HepG2 (cell line): Measurements from ENCODE around the gene SENP7. TPM values are rescaled to one million over a fixed set of nuclear protein-coding genes. Genes with fewer than 3 reads are reported as not detected.
"Not testable (repeated sequence)": the region's sequence is repeated elsewhere in the genome, so short reads cannot be mapped to it uniquely, and the experiment has no call there.

ENCODE experiments used
- ATAC-seq: fragments of 200-7000 bp; cut with Tn5 transposase; 3 replicates; pipeline ENCODE4 v1.9.1; 2020; ENCODE audit warnings: mild to moderate bottlenecking, moderate library complexity
- BruUV-seq: library from RNA; stranded (reverse); fragments of 400-500 nt; replicated peaks from 2 replicates; lab custom pipeline; 2021; lab: Mats Ljungman, UMichigan
- CTCF ChIA-PET: fragments of 300-600 bp; formaldehyde crosslinking; extraction: SDS; loops from one replicate; lab custom pipeline; 2021; ENCODE audit warnings: low total read pairs, inconsistent platforms, low intra/inter-chr PET ratio; lab: Yijun Ruan, JAX
- POLR2A ChIA-PET: fragments of 350-600 bp; sonication (Branson Sonifier 250); formaldehyde crosslinking; loops from one replicate; lab custom pipeline; 2020; ENCODE audit warnings: antibody characterized with exemption, inconsistent platforms; lab: Yijun Ruan, JAX
- DNase-seq: peaks from one replicate; pipeline ENCODE4 v3.0.0-alpha.2; 2015; ENCODE audit warnings: low spot score
- FAIRE-seq: peaks from 3 replicates; lab custom pipeline; 2011; peaks lifted over from hg19 to GRCh38; lab: Jason Lieb, UNC
- H2AFZ ChIP-seq: one replicate; pipeline ENCODE4 v1.6.1; 2011; ENCODE audit warnings: low read length, inconsistent platforms
- H3K27ac ChIP-seq: fragments of 300-600 bp; 3 replicates; pipeline ENCODE4 v1.8.0; 2011; ENCODE audit warnings: mixed run types, mild to moderate bottlenecking, mixed read lengths, low read length, inconsistent platforms; ENCODE audit not compliant: insufficient read depth; ENCODE audit errors: extremely low read length
- H3K27me3 ChIP-seq, 2 experiments: fragments of 200-600 bp in 1 of 2; 2 replicates in 1 of 2; 3 replicates in 1 of 2; pipeline versions ENCODE4 v1.6.0 to v1.8.0; 2011; ENCODE audit warnings: low read length in 2 of 2, mild to moderate bottlenecking in 2 of 2, moderate library complexity in 2 of 2, inconsistent platforms in 1 of 2; ENCODE audit not compliant: insufficient read depth in 2 of 2, control insufficient read depth in 1 of 2
- H3K36me3 ChIP-seq, 2 experiments: fragments of 200-600 bp in 1 of 2; replicated peaks in 1 of 2; 2 replicates in 1 of 2; 3 replicates in 1 of 2; pipeline versions ENCODE4 v1.5.1 to v1.8.0; 2011; ENCODE audit warnings: low read length in 2 of 2, inconsistent platforms in 1 of 2; ENCODE audit not compliant: insufficient read depth in 2 of 2, control insufficient read depth in 1 of 2
- H3K4me1 ChIP-seq: 2 replicates; pipeline ENCODE4 v1.5.1; 2012; ENCODE audit warnings: low read length, inconsistent platforms; ENCODE audit not compliant: insufficient read depth
- H3K4me2 ChIP-seq: 2 replicates; pipeline ENCODE4 v1.6.0; 2011; ENCODE audit warnings: low read depth, low read length, inconsistent platforms
- H3K4me3 ChIP-seq, 3 experiments: fragments of 200-600 bp in 1 of 3; sonication (generic), shearing (Covaris generic) in 1 of 3; replicated peaks in 1 of 3; 2 replicates each; pipeline ENCODE4 v1.5.1; 2011 to 2016; ENCODE audit warnings: low read length in 3 of 3, inconsistent platforms in 2 of 3, low read depth in 2 of 3, mild to moderate bottlenecking in 2 of 3, control low read depth in 1 of 3, mixed read lengths in 1 of 3; ENCODE audit not compliant: insufficient read depth in 1 of 3
- H3K79me2 ChIP-seq: one replicate; pipeline ENCODE4 v1.6.1; 2011; ENCODE audit warnings: low read length, inconsistent platforms; ENCODE audit not compliant: insufficient read depth
- H3K9ac ChIP-seq: 2 replicates; pipeline ENCODE4 v1.6.0; 2011; ENCODE audit warnings: mild to moderate bottlenecking, low read depth, low read length, inconsistent platforms; ENCODE audit not compliant: insufficient read depth
- H3K9me3 ChIP-seq: 2 replicates; pipeline ENCODE4 v1.5.1; 2012; ENCODE audit warnings: mild to moderate bottlenecking, low read length
- H4K20me1 ChIP-seq: 2 replicates; pipeline ENCODE4 v1.6.0; 2011; ENCODE audit warnings: inconsistent platforms, mild to moderate bottlenecking, low read length, moderate library complexity; ENCODE audit not compliant: insufficient read depth
- HES4 ChIP-seq: sonication (generic); formaldehyde crosslinking; IDR thresholded peaks from 2 replicates; pipeline ENCODE4 v1.9.0; 2021; ENCODE audit warnings: mild to moderate bottlenecking, missing genetic modification reagents, borderline replicate concordance
- HHEX ChIP-seq: IDR thresholded peaks from 2 replicates; pipeline ENCODE4 v1.6.1; 2016; ENCODE audit warnings: control low read depth
- NFRKB ChIP-seq: fragments of 450-650 bp; IDR thresholded peaks from 2 replicates; pipeline ENCODE4 v1.6.1; 2017
- NR1H2 ChIP-seq: sonication (generic); formaldehyde crosslinking; IDR thresholded peaks from 2 replicates; pipeline ENCODE4 v1.8.1; 2022; ENCODE audit warnings: low read depth, missing genetic modification reagents, borderline replicate concordance
- PCBP1 ChIP-seq: fragments of 200-400 bp; formaldehyde crosslinking; IDR thresholded peaks from 2 replicates; pipeline ENCODE4 v1.6.1; 2017; ENCODE audit warnings: mild to moderate bottlenecking, low read depth, low read length, borderline replicate concordance
- SALL1 ChIP-seq: sonication (generic); formaldehyde crosslinking; IDR thresholded peaks from 2 replicates; pipeline ENCODE4 v1.8.0; 2022; ENCODE audit warnings: mild to moderate bottlenecking, missing genetic modification reagents
- SP2 ChIP-seq: sonication (generic); formaldehyde crosslinking; IDR thresholded peaks from 2 replicates; pipeline ENCODE4 v1.5.1; 2020; ENCODE audit warnings: mild to moderate bottlenecking, missing genetic modification reagents
- SRF ChIP-seq: IDR thresholded peaks from 2 replicates; pipeline ENCODE4 v1.6.1; 2011; ENCODE audit warnings: mild to moderate bottlenecking, low read depth, low read length, moderate library complexity
- SYNCRIP ChIP-seq: fragments of 200-400 bp; formaldehyde crosslinking; IDR thresholded peaks from 2 replicates; pipeline ENCODE4 v1.6.1; 2018; ENCODE audit warnings: mild to moderate bottlenecking, low read depth, low read length; ENCODE audit not compliant: insufficient read depth
- ZBTB7A ChIP-seq: sonication (generic); formaldehyde crosslinking; IDR thresholded peaks from 2 replicates; pipeline ENCODE4 v1.8.0; 2022; ENCODE audit warnings: mild to moderate bottlenecking, missing genetic modification reagents
- ZBTB8A ChIP-seq: sonication (generic); formaldehyde crosslinking; IDR thresholded peaks from 2 replicates; pipeline ENCODE4 v1.4.0; 2020; ENCODE audit warnings: mild to moderate bottlenecking, low read depth, missing genetic modification reagents, borderline replicate concordance
- ZNF24 ChIP-seq: fragments of 450-650 bp; IDR thresholded peaks from 2 replicates; pipeline ENCODE4 v1.6.1; 2017; ENCODE audit warnings: antibody characterized with exemption, mild to moderate bottlenecking
- ZNF337 ChIP-seq: sonication (generic); formaldehyde crosslinking; IDR thresholded peaks from 2 replicates; pipeline ENCODE4 v1.5.1; 2020; ENCODE audit warnings: missing genetic modification reagents, low read depth, mild to moderate bottlenecking, borderline replicate concordance
- ZNF34 ChIP-seq: sonication (generic); formaldehyde crosslinking; IDR thresholded peaks from 2 replicates; pipeline ENCODE4 v1.4.0; 2020; ENCODE audit warnings: mild to moderate bottlenecking, missing genetic modification reagents, borderline replicate concordance
- ZNF510 ChIP-seq: sonication (generic); formaldehyde crosslinking; IDR thresholded peaks from 2 replicates; pipeline ENCODE4 v1.4.0; 2020; ENCODE audit warnings: low read depth, mild to moderate bottlenecking, missing genetic modification reagents
- ZNF530 ChIP-seq: sonication (generic); formaldehyde crosslinking; IDR thresholded peaks from 2 replicates; pipeline ENCODE4 v1.5.0; 2020; ENCODE audit warnings: low read depth, mild to moderate bottlenecking, missing genetic modification reagents
- ZNF737 ChIP-seq: sonication (generic); formaldehyde crosslinking; IDR thresholded peaks from 2 replicates; pipeline ENCODE4 v1.5.0; 2020; ENCODE audit warnings: missing genetic modification reagents, mild to moderate bottlenecking, borderline replicate concordance
- ZNF761 ChIP-seq: sonication (generic); formaldehyde crosslinking; conservative IDR thresholded peaks from 2 replicates; pipeline ENCODE4 v1.4.0; 2020; ENCODE audit warnings: mild to moderate bottlenecking, missing genetic modification reagents
- WGBS: methylation state at CpG from one replicate; pipeline ENCODE4 v1.1.6; 2017; ENCODE audit warnings: low lambda C conversion rate; 5-methylcytosine and 5-hydroxymethylcytosine counted together
- in situ Hi-C: cut with HindIII; loops from 2 replicates; pipeline ENCODE4 v1.10.0; 2017; ENCODE audit warnings: low pct_unique_long_range_greater_than_20kb; ENCODE audit not compliant: extremely low pct_ligation_motif_present
- intact Hi-C: fragments of 100-400 bp; cut with micrococcal nuclease; formaldehyde crosslinking; loops from one replicate; pipeline ENCODE4 v1.10.0; 2022; ENCODE audit not compliant: unreplicated experiment
- polyA plus RNA-seq, 8 experiments: library from polyadenylated mRNA; depleted of rRNA in 3 of 8; stranded (reverse) in 7 of 8; unstranded in 1 of 8; fragments of >200 nt; fragmentation: Illumina TruSeq in 4 of 8; extraction: Trizol in 4 of 8; gene quantifications; 2 replicates each; pipeline versions ENCODE4 v1.2.1 to v1.2.3, GENCODE V29; 2011 to 2016; ENCODE audit warnings: low read depth in 4 of 8, missing spikeins in 1 of 8, mixed read lengths in 1 of 8; ENCODE audit not compliant: insufficient read depth in 1 of 8
- total RNA-seq, 5 experiments: library from RNA; depleted of rRNA; stranded (reverse); fragments of >200 nt; fragmentation: Illumina TruSeq; extraction: Trizol; gene quantifications; 2 replicates each; pipeline ENCODE4 v1.2.3, GENCODE V29; 2016; ENCODE audit warnings: low read depth in 1 of 5
- TF ChIP-seq, protein P1 (sequence below): sonication (generic); formaldehyde crosslinking; IDR thresholded peaks from 2 replicates; pipeline ENCODE4 v1.4.0; 2020; ENCODE audit warnings: mild to moderate bottlenecking, missing genetic modification reagents, borderline replicate concordance

Gene SENP7
- total and polyA plus RNA-seq, 2 of the 13 experiments (the other 11 are each of a cell fraction or from before 2014, with no cell fraction given) = 9.1 to 10.3 TPM

DNA sequence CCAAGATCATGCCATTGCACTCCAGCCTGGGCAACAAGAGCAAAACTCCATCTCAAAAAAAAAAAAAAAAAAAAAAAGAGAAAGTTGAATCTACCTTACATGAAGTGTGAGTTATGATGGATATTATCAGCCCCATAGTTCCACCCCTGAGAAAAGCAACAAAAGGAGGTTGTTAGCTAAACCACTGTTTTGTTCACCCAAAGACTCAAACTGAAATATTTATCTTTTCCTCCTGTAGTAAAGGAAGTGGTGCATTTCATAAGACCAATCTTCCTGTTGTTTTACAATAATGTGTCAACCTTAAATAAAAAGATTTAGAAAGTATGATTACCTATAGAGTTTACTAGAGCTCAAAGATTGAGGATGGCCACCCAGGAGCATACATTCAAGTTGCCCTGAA lies 29.9 kb upstream of the SENP7 start:
- H4K20me1 ChIP-seq = no peaks in the 10 kb centered on the region
- no peaks in the 10 kb centered on the region for H3K36me3 ChIP-seq
- no peaks in the 10 kb centered on the region for H3K27me3 ChIP-seq
- no peaks in the 10 kb centered on the region for H3K9me3 ChIP-seq
- no peak overlapping the region for H3K9ac ChIP-seq
- no peak overlapping the region for H2AFZ ChIP-seq
- no peaks in the 10 kb centered on the region for H3K79me2 ChIP-seq
- CTCF ChIA-PET = no interaction called here
- no peak overlapping the region for H3K4me3 ChIP-seq
- POLR2A ChIA-PET = no interaction called here
- no peak for FAIRE-seq
- intact Hi-C loops (no loop called here), in situ Hi-C loops (no loop called here)
- no TSS peak for BruUV-seq
- ATAC-seq = no peak
- no peak overlapping the region for H3K27ac ChIP-seq
- H3K4me2 ChIP-seq = no peak overlapping the region
- TF ChIP-seq PCBP1 (no peak), ZNF761 (CRISPR knock-in tag) (no peak), SP2 (CRISPR knock-in tag) (no peak), ZBTB7A (CRISPR knock-in tag) (no peak), ZNF530 (CRISPR knock-in tag) (no peak), NFRKB (no peak), SRF (no peak), NR1H2 (no peak), HES4 (no peak), ZBTB8A (CRISPR knock-in tag) (no peak), ZNF510 (no peak), HHEX (CRISPR knock-in tag) (no peak), SYNCRIP (no peak), ZNF34 (no peak), ZNF737 (CRISPR knock-in tag) (no peak), ZNF24 (no peak), SALL1 (no peak), ZNF337 (CRISPR knock-in tag) (no peak)
- TF ChIP-seq, protein P1, sequence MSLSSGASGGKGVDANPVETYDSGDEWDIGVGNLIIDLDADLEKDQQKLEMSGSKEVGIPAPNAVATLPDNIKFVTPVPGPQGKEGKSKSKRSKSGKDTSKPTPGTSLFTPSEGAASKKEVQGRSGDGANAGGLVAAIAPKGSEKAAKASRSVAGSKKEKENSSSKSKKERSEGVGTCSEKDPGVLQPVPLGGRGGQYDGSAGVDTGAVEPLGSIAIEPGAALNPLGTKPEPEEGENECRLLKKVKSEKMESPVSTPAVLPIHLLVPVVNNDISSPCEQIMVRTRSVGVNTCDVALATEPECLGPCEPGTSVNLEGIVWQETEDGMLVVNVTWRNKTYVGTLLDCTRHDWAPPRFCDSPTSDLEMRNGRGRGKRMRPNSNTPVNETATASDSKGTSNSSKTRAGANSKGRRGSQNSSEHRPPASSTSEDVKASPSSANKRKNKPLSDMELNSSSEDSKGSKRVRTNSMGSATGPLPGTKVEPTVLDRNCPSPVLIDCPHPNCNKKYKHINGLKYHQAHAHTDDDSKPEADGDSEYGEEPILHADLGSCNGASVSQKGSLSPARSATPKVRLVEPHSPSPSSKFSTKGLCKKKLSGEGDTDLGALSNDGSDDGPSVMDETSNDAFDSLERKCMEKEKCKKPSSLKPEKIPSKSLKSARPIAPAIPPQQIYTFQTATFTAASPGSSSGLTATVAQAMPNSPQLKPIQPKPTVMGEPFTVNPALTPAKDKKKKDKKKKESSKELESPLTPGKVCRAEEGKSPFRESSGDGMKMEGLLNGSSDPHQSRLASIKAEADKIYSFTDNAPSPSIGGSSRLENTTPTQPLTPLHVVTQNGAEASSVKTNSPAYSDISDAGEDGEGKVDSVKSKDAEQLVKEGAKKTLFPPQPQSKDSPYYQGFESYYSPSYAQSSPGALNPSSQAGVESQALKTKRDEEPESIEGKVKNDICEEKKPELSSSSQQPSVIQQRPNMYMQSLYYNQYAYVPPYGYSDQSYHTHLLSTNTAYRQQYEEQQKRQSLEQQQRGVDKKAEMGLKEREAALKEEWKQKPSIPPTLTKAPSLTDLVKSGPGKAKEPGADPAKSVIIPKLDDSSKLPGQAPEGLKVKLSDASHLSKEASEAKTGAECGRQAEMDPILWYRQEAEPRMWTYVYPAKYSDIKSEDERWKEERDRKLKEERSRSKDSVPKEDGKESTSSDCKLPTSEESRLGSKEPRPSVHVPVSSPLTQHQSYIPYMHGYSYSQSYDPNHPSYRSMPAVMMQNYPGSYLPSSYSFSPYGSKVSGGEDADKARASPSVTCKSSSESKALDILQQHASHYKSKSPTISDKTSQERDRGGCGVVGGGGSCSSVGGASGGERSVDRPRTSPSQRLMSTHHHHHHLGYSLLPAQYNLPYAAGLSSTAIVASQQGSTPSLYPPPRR = no peak
- peaks cover 25% of the 10 kb centered on the region for H3K4me1 ChIP-seq
- no peak for DNase-seq

DNA sequence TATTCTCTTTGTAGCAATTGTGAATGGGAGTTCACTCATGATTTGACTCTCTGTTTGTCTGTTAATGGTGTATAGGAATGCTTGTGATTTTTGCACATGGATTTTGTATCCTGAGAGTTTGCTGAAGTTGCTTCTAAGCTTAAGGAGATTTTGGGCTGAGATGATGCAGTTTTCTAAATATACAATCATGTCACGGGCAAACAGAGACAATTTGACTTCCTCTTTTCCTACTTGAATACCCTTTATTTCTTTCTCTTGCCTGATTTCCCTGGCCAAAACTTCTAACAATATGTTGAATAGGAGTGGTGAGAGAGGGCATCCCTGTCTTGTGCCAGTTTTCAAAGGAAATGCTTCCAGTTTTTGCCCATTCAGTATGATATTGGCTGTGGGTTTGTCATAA lies 23.9 kb upstream of the SENP7 start:
- H3K4me3 ChIP-seq, H3K4me2 ChIP-seq, H3K36me3 ChIP-seq, FAIRE-seq, H4K20me1 ChIP-seq, H3K9me3 ChIP-seq, H3K27me3 ChIP-seq, POLR2A ChIA-PET, in situ Hi-C loops, BruUV-seq, CTCF ChIA-PET, H3K79me2 ChIP-seq, H3K9ac ChIP-seq, DNase-seq, H2AFZ ChIP-seq, ATAC-seq, H3K27ac ChIP-seq, intact Hi-C loops, H3K4me1 ChIP-seq: not testable (repeated sequence)
- WGBS = 4% methylated on average over 1 of the region's 1 CpG
